Adrenal gland (tissue), 5 donors: ENCODE data around the gene GPRC5A.

ENCODE experiments used
- CTCF ChIP-seq, 6 experiments: fragments of 450-650 bp in 4 of 6; fragments of 200-600 bp in 2 of 6; sonication (generic) in 1 of 6; IDR thresholded peaks; 1 replicate in 5 of 6; 2 replicates in 1 of 6; pipeline versions ENCODE4 v1.5.1 to v1.8.0; 2016 to 2021; ENCODE audit warnings: antibody characterized with exemption in 6 of 6, mild to moderate bottlenecking in 2 of 6, moderate library complexity in 1 of 6
- POLR2A ChIP-seq, 2 donors: fragments of 450-650 bp; IDR thresholded peaks; one replicate each; pipeline ENCODE4 v1.6.1; 2017; ENCODE audit warnings: antibody characterized with exemption in 2 of 2, mild to moderate bottlenecking in 2 of 2, moderate library complexity in 1 of 2
- donor health status: DM: no; HTN: no; CAD: no.

- TF ChIP-seq CTCF (IDR thresholded peaks at IDR 0.05) = no peak
- TF ChIP-seq POLR2A (IDR thresholded peaks at IDR 0.05) = no peak
Measured at GRCh38 chr12:12853435-12853834, 37.9 kb upstream of the GPRC5A start.
